DOHH2 (cell line): ENCODE measurements around the gene IL2RA.
"Not testable (repeated sequence)": the region's sequence is repeated elsewhere in the genome, so short reads cannot be mapped to it uniquely, and the experiment has no call there.

Experiments used
- H3F3A ChIP-seq: fragments of 200-600 bp; sonication (generic), shearing (Covaris generic); 2 replicates; pipeline ENCODE4 v1.6.0; 2016; ENCODE audit warnings: antibody characterized with exemption, mild to moderate bottlenecking; ENCODE audit not compliant: control insufficient read depth, insufficient read depth
- H3K27ac ChIP-seq: fragments of 200-600 bp; sonication (generic); 2 replicates; pipeline ENCODE4 v1.5.1; 2014; ENCODE audit warnings: low read depth, mild to moderate bottlenecking, low read length, moderate library complexity
- H3K27me3 ChIP-seq: fragments of 200-600 bp; sonication (generic); 2 replicates; pipeline ENCODE4 v1.6.1; 2014; ENCODE audit warnings: mild to moderate bottlenecking, low read length, mixed read lengths; ENCODE audit not compliant: control insufficient read depth
- H3K36me3 ChIP-seq: fragments of 200-600 bp; sonication (generic); 2 replicates; pipeline ENCODE4 v1.6.1; 2014; ENCODE audit warnings: mild to moderate bottlenecking, low read length, moderate library complexity, mixed read lengths; ENCODE audit not compliant: control insufficient read depth
- H3K4me1 ChIP-seq: fragments of 200-600 bp; sonication (generic); 2 replicates; pipeline ENCODE4 v1.6.1; 2014; ENCODE audit warnings: mild to moderate bottlenecking, low read length, mixed read lengths; ENCODE audit not compliant: control insufficient read depth
- H3K4me2 ChIP-seq: fragments of 200-600 bp; sonication (generic); 2 replicates; pipeline ENCODE4 v1.6.0; 2014; ENCODE audit warnings: mild to moderate bottlenecking, low read length, moderate library complexity
- H3K4me3 ChIP-seq: fragments of 200-600 bp; sonication (generic); 2 replicates; pipeline ENCODE4 v1.5.1; 2014; ENCODE audit warnings: mild to moderate bottlenecking, low read length, mixed read lengths
- H3K79me2 ChIP-seq: fragments of 200-600 bp; sonication (generic); 2 replicates; pipeline ENCODE4 v1.6.1; 2014; ENCODE audit warnings: mild to moderate bottlenecking, low read length, mixed read lengths; ENCODE audit not compliant: control insufficient read depth
- H3K9me2 ChIP-seq: fragments of 200-600 bp; sonication (generic); replicated peaks from 2 replicates; pipeline ENCODE4 v1.6.1; 2014; ENCODE audit warnings: mild to moderate bottlenecking, low read length, mixed read lengths; ENCODE audit not compliant: control insufficient read depth
- H3K9me3 ChIP-seq: fragments of 200-600 bp; sonication (generic); 2 replicates; pipeline ENCODE4 v1.6.1; 2014; ENCODE audit warnings: antibody characterized with exemption, low read length, mixed read lengths; ENCODE audit not compliant: control insufficient read depth, insufficient read depth
- H4K20me1 ChIP-seq: fragments of 200-600 bp; sonication (generic); 2 replicates; pipeline ENCODE4 v1.6.0; 2014; ENCODE audit warnings: low read depth, mild to moderate bottlenecking, antibody characterized with exemption, low read length, moderate library complexity; ENCODE audit not compliant: control insufficient read depth, insufficient read depth
- CTCF ChIP-seq: fragments of 200-600 bp; sonication (generic); IDR thresholded peaks from one replicate; pipeline ENCODE4 v1.5.1; 2014; ENCODE audit warnings: antibody characterized with exemption, mild to moderate bottlenecking, low read depth, low read length; ENCODE audit not compliant: poor library complexity, severe bottlenecking
- EZH2phosphoT487 ChIP-seq: fragments of 200-600 bp; sonication (generic); IDR thresholded peaks from 2 replicates; pipeline ENCODE4 v1.6.1; 2017; ENCODE audit warnings: borderline replicate concordance, mild to moderate bottlenecking, antibody characterized with exemption, low read length, moderate library complexity, mixed read lengths

Gene IL2RA

GRCh38 chr10:6006991-6007390, 55.2 kb downstream of the IL2RA start:
- no peaks in the 10 kb centered on the region for H3K4me1 ChIP-seq
- TF ChIP-seq EZH2phosphoT487: no peak
- no peak for TF ChIP-seq CTCF
- H4K20me1 ChIP-seq: no peaks in the 10 kb centered on the region
- no peak overlapping the region for H3K4me3 ChIP-seq
- H3K36me3 ChIP-seq: no peaks in the 10 kb centered on the region
- no peak overlapping the region for H3K4me2 ChIP-seq
- H3F3A ChIP-seq: no peaks in the 10 kb centered on the region
- peaks cover 19% of the 10 kb centered on the region for H3K27me3 ChIP-seq
- H3K9me2 ChIP-seq: no peaks in the 10 kb centered on the region
- H3K79me2 ChIP-seq: no peaks in the 10 kb centered on the region
- no peak overlapping the region for H3K27ac ChIP-seq
- no peaks in the 10 kb centered on the region for H3K9me3 ChIP-seq

GRCh38 chr10:6006546-6006945, 55.6 kb downstream of the IL2RA start:
- Histone ChIP-seq H3K27me3 (peaks cover 22% of the 10 kb centered on the region), H3K27ac (no peak overlapping the region), H3K9me3 (no peaks in the 10 kb centered on the region), H3K9me2 (no peaks in the 10 kb centered on the region), H3F3A (no peaks in the 10 kb centered on the region), H3K4me3 (no peak overlapping the region), H4K20me1 (no peaks in the 10 kb centered on the region), H3K79me2 (no peaks in the 10 kb centered on the region), H3K36me3 (no peaks in the 10 kb centered on the region), H3K4me2 (no peak overlapping the region), H3K4me1 (no peaks in the 10 kb centered on the region)
- TF ChIP-seq EZH2phosphoT487 (no peak), CTCF (no peak)

- H3F3A ChIP-seq: no peaks in the 10 kb centered on the region
- no peaks in the 10 kb centered on the region for H3K36me3 ChIP-seq
- no peak overlapping the region for H3K27ac ChIP-seq
- H3K4me1 ChIP-seq: no peaks in the 10 kb centered on the region
- H3K4me3 ChIP-seq: no peak overlapping the region
- H3K79me2 ChIP-seq: no peaks in the 10 kb centered on the region
- H3K9me2 ChIP-seq: no peaks in the 10 kb centered on the region
- TF ChIP-seq EZH2phosphoT487 (no peak), CTCF (no peak)
- H3K4me2 ChIP-seq: no peak overlapping the region
- no peaks in the 10 kb centered on the region for H3K9me3 ChIP-seq
- H3K27me3 ChIP-seq: peaks cover 22% of the 10 kb centered on the region
- H4K20me1 ChIP-seq: no peaks in the 10 kb centered on the region
Measured at GRCh38 chr10:6005856-6006395, 56.2 kb downstream of the IL2RA start.

- not testable (repeated sequence) for H3K79me2 ChIP-seq, H4K20me1 ChIP-seq, H3F3A ChIP-seq, H3K4me1 ChIP-seq, H3K36me3 ChIP-seq, H3K9me2 ChIP-seq, H3K9me3 ChIP-seq, H3K4me3 ChIP-seq, H3K27ac ChIP-seq, H3K4me2 ChIP-seq
- H3K27me3 ChIP-seq: peaks cover 22% of the 10 kb centered on the region
Measured at GRCh38 chr10:6005161-6005804, 56.9 kb downstream of the IL2RA start.
